Esophagus squamous epithelium (tissue), 4 donors: ENCODE measurements around the gene NUDT16L1.

ENCODE experiments used
- CTCF ChIP-seq, 6 experiments: fragments of 450-650 bp in 4 of 6; fragments of 200-600 bp in 2 of 6; sonication (generic) in 2 of 6; IDR thresholded peaks; one replicate each; pipeline ENCODE4 v1.5.1; 2016 to 2019; ENCODE audit warnings: antibody characterized with exemption in 6 of 6, mild to moderate bottlenecking in 4 of 6, moderate library complexity in 4 of 6
- POLR2A ChIP-seq, 4 donors: fragments of 450-650 bp; IDR thresholded peaks; one replicate each; pipeline ENCODE4 v1.6.1; 2017; ENCODE audit warnings: antibody characterized with exemption in 4 of 4, mild to moderate bottlenecking in 4 of 4, moderate library complexity in 3 of 4

DNA sequence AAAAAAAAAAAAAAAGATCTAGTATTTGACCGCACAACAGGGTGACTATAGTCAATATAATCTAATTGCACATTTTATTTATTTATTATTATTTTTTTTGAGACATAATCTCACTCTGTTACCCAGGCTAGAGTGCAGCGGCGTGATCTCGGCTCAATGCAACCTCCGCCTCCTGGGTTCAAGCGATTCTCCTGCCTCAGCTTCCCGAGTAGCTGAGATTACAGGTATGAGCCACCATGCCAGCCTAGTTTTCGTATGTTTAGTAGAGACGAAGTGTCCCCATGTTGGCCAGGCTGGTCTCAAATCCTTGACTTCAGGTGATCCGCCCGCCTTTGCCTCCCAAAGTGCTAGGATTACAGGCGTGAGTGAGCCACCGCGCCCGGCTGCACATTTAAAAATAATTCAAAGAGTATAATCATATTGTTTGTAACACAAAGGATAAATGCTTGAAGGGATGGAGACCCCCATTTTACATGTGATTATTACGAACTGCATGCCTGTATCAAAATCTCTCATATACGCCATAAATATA, 39.9 kb downstream of the NUDT16L1 start:
- no peak for TF ChIP-seq CTCF (IDR thresholded peaks at IDR 0.05)
- no peak for TF ChIP-seq POLR2A (IDR thresholded peaks at IDR 0.05)
